NCI-H2196 (cell line): ENCODE data around the gene TNRC6C.
"Not testable (repeated sequence)": the region's sequence is repeated elsewhere in the genome, so short reads cannot be mapped to it uniquely, and the experiment has no call there.

Experiments used
- DNase-seq: peaks from one replicate; lab custom pipeline; 2025; ENCODE audit not compliant: unreplicated experiment; lab: John Stamatoyannopoulos, UW

The TNRC6C gene

GRCh38 chr17:78133971-78134898 lies 175.7 kb downstream of the TNRC6C start:
- peak; percentile 51 for DNase-seq

GRCh38 chr17:78134899-78135385 lies 176.4 kb downstream of the TNRC6C start:
- DNase-seq = no peak

GRCh38 chr17:78135858-78136500 lies 177.5 kb downstream of the TNRC6C start:
- no peak for DNase-seq

- no peak for DNase-seq
Measured at GRCh38 chr17:78137392-78138203, 179.1 kb downstream of the TNRC6C start.

- DNase-seq = no peak
Measured at GRCh38 chr17:78138204-78139060, 179.9 kb downstream of the TNRC6C start.

GRCh38 chr17:78139861-78140168 lies 181.3 kb downstream of the TNRC6C start:
- not testable (repeated sequence) for DNase-seq

- peak; percentile 98 for DNase-seq
Measured at GRCh38 chr17:78140169-78141051, 181.9 kb downstream of the TNRC6C start.

GRCh38 chr17:78141437-78142118 lies 183.1 kb downstream of the TNRC6C start:
- no peak for DNase-seq

- peak; percentile 94 for DNase-seq
Measured at GRCh38 chr17:78142119-78142861, 183.8 kb downstream of the TNRC6C start.

GRCh38 chr17:78143214-78144146 lies 185.0 kb downstream of the TNRC6C start:
- no peak for DNase-seq

- DNase-seq = peak; percentile 87
Measured at GRCh38 chr17:78144147-78144719, 185.7 kb downstream of the TNRC6C start.

GRCh38 chr17:78144736-78145641 lies 186.5 kb downstream of the TNRC6C start:
- peak; percentile 59 for DNase-seq

GRCh38 chr17:78146471-78146869 lies 188.0 kb downstream of the TNRC6C start:
- DNase-seq = no peak

- no peak for DNase-seq
Measured at GRCh38 chr17:78146881-78147280, 188.4 kb downstream of the TNRC6C start.

GRCh38 chr17:78147315-78147998 lies 189.0 kb downstream of the TNRC6C start:
- DNase-seq = no peak
